Stomach (tissue), 9 donors: ENCODE data around the gene ATF3. TPM values are rescaled to one million over a fixed set of nuclear protein-coding genes. Genes with fewer than 3 reads are reported as not detected.

Source experiments
- DNase-seq, 2 donors: peaks; one replicate each; pipeline versions ENCODE4 v3.0.0 to v3.0.0-alpha.2; 2013 to 2019
- H3K27ac ChIP-seq, 5 donors: fragments of 200-600 bp in 4 of 5; sonication (generic) in 4 of 5; one replicate each; pipeline ENCODE4 v1.5.1; 2013 to 2019; ENCODE audit warnings: mild to moderate bottlenecking in 1 of 5, moderate library complexity in 1 of 5
- H3K27me3 ChIP-seq, 3 donors: fragments of 200-600 bp; sonication (generic); one replicate each; pipeline ENCODE4 v1.5.1; 2017 to 2019; ENCODE audit warnings: mixed run types in 1 of 3
- H3K36me3 ChIP-seq, 4 donors: fragments of 200-600 bp; sonication (generic); 1 replicate in 3 of 4; 2 replicates in 1 of 4; pipeline ENCODE4 v1.5.1; 2016 to 2019
- H3K4me1 ChIP-seq, 4 donors: fragments of 200-600 bp; sonication (generic); one replicate each; pipeline ENCODE4 v1.5.1; 2016 to 2019
- H3K4me3 ChIP-seq, 4 donors: fragments of 200-600 bp; sonication (generic) in 3 of 4; one replicate each; pipeline ENCODE4 v1.5.1; 2016 to 2019; ENCODE audit warnings: mild to moderate bottlenecking in 1 of 4
- H3K9me3 ChIP-seq, 4 donors: fragments of 200-600 bp; sonication (generic); one replicate each; pipeline ENCODE4 v1.5.1; 2016 to 2019
- EP300 ChIP-seq: sonication (generic); formaldehyde crosslinking; IDR thresholded peaks from one replicate; pipeline ENCODE4 v1.6.1; 2017; ENCODE audit warnings: antibody characterized with exemption
- POLR2A ChIP-seq, 4 donors: fragments of 450-650 bp; IDR thresholded peaks; one replicate each; pipeline ENCODE4 v1.6.1; 2016; ENCODE audit warnings: antibody characterized with exemption in 4 of 4, control low read depth in 2 of 4, mild to moderate bottlenecking in 1 of 4, moderate library complexity in 1 of 4
- POLR2AphosphoS5 ChIP-seq, 3 donors: sonication (generic); formaldehyde crosslinking; IDR thresholded peaks; one replicate each; pipeline ENCODE4 v1.6.1; 2016; ENCODE audit warnings: antibody characterized with exemption in 3 of 3
- WGBS, 5 donors: extraction: QIAGEN DNeasy Blood & Tissue Kit in 3 of 5; methylation state at CpG; one replicate each; pipeline versions ENCODE4 v1.1.5 to v1.1.7; 2013 to 2018; 5-methylcytosine and 5-hydroxymethylcytosine counted together
- intact Hi-C: fragments of 100-400 bp; cut with DNase I; formaldehyde crosslinking; loops from one replicate; pipeline ENCODE4 v1.15.1; 2023; ENCODE audit warnings: low total_unique reads
- polyA plus RNA-seq, 3 donors: library from polyadenylated mRNA; stranded (reverse); fragments of 200-250 nt; gene quantifications; one replicate each; pipeline ENCODE4 v1.2.3, GENCODE V29; 2013
- total RNA-seq, 5 donors: library from RNA; depleted of rRNA; stranded (reverse); fragments of >200 nt; gene quantifications; one replicate each; pipeline versions ENCODE4 v1.1.0 to v1.2.3, GENCODE V29; 2014 to 2016
- TF ChIP-seq, protein P1 (sequence below), 7 experiments: fragments of 450-650 bp in 4 of 7; fragments of 200-600 bp in 3 of 7; sonication (generic) in 3 of 7; IDR thresholded peaks; one replicate each; pipeline ENCODE4 v1.5.1; 2016 to 2019; ENCODE audit warnings: antibody characterized with exemption in 7 of 7, control low read depth in 2 of 7, mild to moderate bottlenecking in 1 of 7
- donor health status: healthy with polysubstance abuse.
- donor health status: Bipolar disorder and iron deficiency.
- donor health status: healthy.

The ATF3 gene
- total and polyA plus RNA-seq, 8 donors, result 14.0 to 60.2 (median 33.0) TPM; not detected in 1

DNA sequence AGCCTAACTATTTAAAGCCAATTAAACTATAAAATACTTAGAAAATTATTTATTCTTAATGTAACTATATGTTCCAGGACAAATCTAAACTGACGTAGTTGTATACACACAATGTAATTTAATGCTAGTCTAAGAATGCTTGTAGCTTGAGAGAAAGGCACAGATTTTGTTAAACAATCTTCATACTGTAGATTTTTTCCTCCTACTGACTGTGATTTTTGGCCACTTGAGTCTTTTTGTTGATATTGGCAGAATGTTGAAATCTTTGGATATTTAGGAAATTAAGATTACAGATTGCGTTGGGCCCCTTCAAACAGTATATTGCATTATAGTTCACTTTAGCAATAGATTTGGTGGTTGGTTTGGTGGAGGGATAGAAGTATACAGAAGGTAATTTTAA lies 40.5 kb downstream of the ATF3 start:
- DNase-seq, result no peak
- no peak overlapping the region for H3K4me3 ChIP-seq
- H3K9me3 ChIP-seq, result no peaks in the 10 kb centered on the region
- intact Hi-C loops, result no loop called here
- H3K36me3 ChIP-seq, result no peaks in the 10 kb centered on the region
- no peaks in the 10 kb centered on the region for H3K4me1 ChIP-seq
- H3K27me3 ChIP-seq, result no peaks in the 10 kb centered on the region
- WGBS, 5 donors, result 68 to 86% (median 81%) methylated on average over 2 of the region's 2 CpGs
- H3K27ac ChIP-seq, result no peak overlapping the region
- TF ChIP-seq POLR2A (IDR thresholded peaks at IDR 0.05) (no peak), EP300 (no peak), POLR2AphosphoS5 (IDR thresholded peaks at IDR 0.05) (no peak)
- TF ChIP-seq, protein P1, sequence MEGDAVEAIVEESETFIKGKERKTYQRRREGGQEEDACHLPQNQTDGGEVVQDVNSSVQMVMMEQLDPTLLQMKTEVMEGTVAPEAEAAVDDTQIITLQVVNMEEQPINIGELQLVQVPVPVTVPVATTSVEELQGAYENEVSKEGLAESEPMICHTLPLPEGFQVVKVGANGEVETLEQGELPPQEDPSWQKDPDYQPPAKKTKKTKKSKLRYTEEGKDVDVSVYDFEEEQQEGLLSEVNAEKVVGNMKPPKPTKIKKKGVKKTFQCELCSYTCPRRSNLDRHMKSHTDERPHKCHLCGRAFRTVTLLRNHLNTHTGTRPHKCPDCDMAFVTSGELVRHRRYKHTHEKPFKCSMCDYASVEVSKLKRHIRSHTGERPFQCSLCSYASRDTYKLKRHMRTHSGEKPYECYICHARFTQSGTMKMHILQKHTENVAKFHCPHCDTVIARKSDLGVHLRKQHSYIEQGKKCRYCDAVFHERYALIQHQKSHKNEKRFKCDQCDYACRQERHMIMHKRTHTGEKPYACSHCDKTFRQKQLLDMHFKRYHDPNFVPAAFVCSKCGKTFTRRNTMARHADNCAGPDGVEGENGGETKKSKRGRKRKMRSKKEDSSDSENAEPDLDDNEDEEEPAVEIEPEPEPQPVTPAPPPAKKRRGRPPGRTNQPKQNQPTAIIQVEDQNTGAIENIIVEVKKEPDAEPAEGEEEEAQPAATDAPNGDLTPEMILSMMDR (IDR thresholded peaks at IDR 0.05), result no peak

GRCh38 chr1:212650228-212650627 lies 41.7 kb downstream of the ATF3 start:
- no peak overlapping the region for H3K27ac ChIP-seq
- H3K4me1 ChIP-seq, result no peaks in the 10 kb centered on the region
- no peak overlapping the region for H3K4me3 ChIP-seq
- DNase-seq, result no peak
- no peaks in the 10 kb centered on the region for H3K9me3 ChIP-seq
- 7 to 33% (median 31%) methylated on average over 3 of the region's 3 CpGs for WGBS, 5 donors
- H3K36me3 ChIP-seq, result no peaks in the 10 kb centered on the region
- TF ChIP-seq POLR2A (IDR thresholded peaks at IDR 0.05), result no peak
- no peak for TF ChIP-seq EP300
- TF ChIP-seq, protein P1 (IDR thresholded peaks at IDR 0.05), result no peak
- no peak for TF ChIP-seq POLR2AphosphoS5 (IDR thresholded peaks at IDR 0.05)
- no peaks in the 10 kb centered on the region for H3K27me3 ChIP-seq
- intact Hi-C loops, result no loop called here

GRCh38 chr1:212651521-212651920 lies 43.0 kb downstream of the ATF3 start:
- no peak for DNase-seq
- Histone ChIP-seq H3K4me3 (no peak overlapping the region), H3K27me3 (no peaks in the 10 kb centered on the region), H3K9me3 (no peaks in the 10 kb centered on the region), H3K4me1 (no peaks in the 10 kb centered on the region), H3K36me3 (no peaks in the 10 kb centered on the region), H3K27ac (no peak overlapping the region)
- TF ChIP-seq, protein P1 (IDR thresholded peaks at IDR 0.05), result no peak
- TF ChIP-seq POLR2AphosphoS5 (IDR thresholded peaks at IDR 0.05) (no peak), EP300 (no peak), POLR2A (IDR thresholded peaks at IDR 0.05) (no peak)
- WGBS, 5 donors, result 78 to 92% (median 84%) methylated on average over 4 of the region's 4 CpGs
- intact Hi-C loops, result no loop called here

- no peaks in the 10 kb centered on the region for H3K4me1 ChIP-seq
- no peak overlapping the region for H3K4me3 ChIP-seq
- no peak for DNase-seq
- no peak overlapping the region for H3K27ac ChIP-seq
- H3K27me3 ChIP-seq, result no peaks in the 10 kb centered on the region
- no peaks in the 10 kb centered on the region for H3K9me3 ChIP-seq
- intact Hi-C loops, result no loop called here
- WGBS, 5 donors, result 90 to 97% (median 95%) methylated on average over 3 of the region's 3 CpGs
- TF ChIP-seq POLR2AphosphoS5 (IDR thresholded peaks at IDR 0.05), result no peak
- TF ChIP-seq POLR2A (IDR thresholded peaks at IDR 0.05), result no peak
- TF ChIP-seq, protein P1 (IDR thresholded peaks at IDR 0.05), result no peak
- TF ChIP-seq EP300, result no peak
- no peaks in the 10 kb centered on the region for H3K36me3 ChIP-seq
Measured at GRCh38 chr1:212651977-212652376, 43.4 kb downstream of the ATF3 start.
